Endothelial cell of umbilical vein (primary cell): ENCODE measurements around the gene DAPK3. TPM values are rescaled to one million over a fixed set of nuclear protein-coding genes. Genes with fewer than 3 reads are reported as not detected.
"Not testable (repeated sequence)": the region's sequence is repeated elsewhere in the genome, so short reads cannot be mapped to it uniquely, and the experiment has no call there.

Experiments used
- BruUV-seq: library from RNA; stranded (reverse); fragments of 400-500 nt; replicated peaks from 2 replicates; lab custom pipeline; 2021; lab: Mats Ljungman, UMichigan
- CTCF ChIA-PET: fragments of 300-600, 350-600 bp; sonication (Branson Sonifier 250); formaldehyde crosslinking; loops from one replicate; lab custom pipeline; 2021; ENCODE audit warnings: antibody characterized with exemption, inconsistent platforms; lab: Charles Lee
- POLR2A ChIA-PET: fragments of 300-600, 350-600 bp; sonication (Branson Sonifier 250); formaldehyde crosslinking; loops from one replicate; lab custom pipeline; 2021; ENCODE audit warnings: antibody characterized with exemption, inconsistent platforms; lab: Charles Lee
- DNase-seq: peaks from one replicate; pipeline ENCODE4 v3.0.0-alpha.2; 2011; ENCODE audit warnings: low read depth, low spot score
- FAIRE-seq: peaks from 2 replicates; lab custom pipeline; 2011; peaks lifted over from hg19 to GRCh38; lab: Jason Lieb, UNC
- H2AFZ ChIP-seq: 2 replicates; pipeline ENCODE4 v1.6.0; 2012; ENCODE audit warnings: low read depth, low read length, control low read depth, inconsistent platforms
- H3K27ac ChIP-seq: 2 replicates; pipeline ENCODE4 v1.5.1; 2011; ENCODE audit warnings: low read depth, mild to moderate bottlenecking, control low read depth, low read length, moderate library complexity; ENCODE audit not compliant: insufficient read depth
- H3K27me3 ChIP-seq, 2 experiments: 2 replicates each; pipeline versions ENCODE4 v1.6.0 to v1.6.1; 2011; ENCODE audit warnings: low read length in 2 of 2, mixed read lengths in 1 of 2; ENCODE audit not compliant: control insufficient read depth in 2 of 2, insufficient read depth in 2 of 2
- H3K36me3 ChIP-seq, 2 experiments: 2 replicates in 1 of 2; 3 replicates in 1 of 2; pipeline ENCODE4 v1.5.1; 2011; ENCODE audit warnings: low read length in 2 of 2, mild to moderate bottlenecking in 1 of 2, moderate library complexity in 1 of 2; ENCODE audit not compliant: control insufficient read depth in 2 of 2, insufficient read depth in 2 of 2; ENCODE audit errors: extremely low read depth in 1 of 2
- H3K4me1 ChIP-seq: 3 replicates; pipeline ENCODE4 v1.5.1; 2011; ENCODE audit warnings: mild to moderate bottlenecking, low read length; ENCODE audit not compliant: control insufficient read depth, insufficient read depth; ENCODE audit errors: extremely low read depth
- H3K4me2 ChIP-seq: 2 replicates; pipeline ENCODE4 v1.6.1; 2011; ENCODE audit warnings: low read length, control low read depth, mixed read lengths; ENCODE audit not compliant: insufficient read depth
- H3K4me3 ChIP-seq, 3 experiments: fragments of 200-600 bp in 1 of 3; sonication (generic), shearing (Covaris generic) in 1 of 3; replicated peaks in 1 of 3; 2 replicates each; pipeline ENCODE4 v1.5.1; 2011 to 2016; ENCODE audit warnings: control low read depth in 3 of 3, low read length in 3 of 3, mild to moderate bottlenecking in 2 of 3, inconsistent platforms in 1 of 3, low read depth in 1 of 3, moderate library complexity in 1 of 3; ENCODE audit not compliant: insufficient read depth in 1 of 3
- H3K79me2 ChIP-seq: 2 replicates; pipeline ENCODE4 v1.6.0; 2012; ENCODE audit warnings: low read length, inconsistent platforms; ENCODE audit not compliant: control insufficient read depth, insufficient read depth
- H3K9ac ChIP-seq: replicated peaks from 2 replicates; pipeline ENCODE3; 2011; ENCODE audit warnings: low read length, control low read depth; ENCODE audit not compliant: insufficient read depth; ENCODE audit errors: extremely low read depth
- H3K9me1 ChIP-seq: replicated peaks from 3 replicates; pipeline ENCODE4 v1.6.0; 2011; ENCODE audit warnings: mild to moderate bottlenecking, low read length; ENCODE audit not compliant: control insufficient read depth, insufficient read depth; ENCODE audit errors: extremely low read depth
- H3K9me3 ChIP-seq: replicated peaks from 2 replicates; pipeline ENCODE4 v1.5.1; 2012; ENCODE audit warnings: low read length, inconsistent platforms; ENCODE audit not compliant: control insufficient read depth, insufficient read depth
- H4K20me1 ChIP-seq: replicated peaks from 2 replicates; pipeline ENCODE3; 2011; ENCODE audit warnings: mild to moderate bottlenecking, low read length; ENCODE audit not compliant: control insufficient read depth, insufficient read depth; ENCODE audit errors: extremely low read depth
- CTCF ChIP-seq, 2 donors: IDR thresholded peaks; 1 replicate in 1 of 2; 2 replicates in 1 of 2; pipeline ENCODE4 v1.5.1; 2011; ENCODE audit warnings: low read length in 2 of 2, mild to moderate bottlenecking in 2 of 2, moderate library complexity in 2 of 2, control low read depth in 1 of 2, inconsistent platforms in 1 of 2, low read depth in 1 of 2; ENCODE audit not compliant: insufficient read depth in 1 of 2; ENCODE audit errors: extremely low read depth in 1 of 2
- EZH2 ChIP-seq: IDR thresholded peaks from 2 replicates; pipeline ENCODE4 v1.6.1; 2012; ENCODE audit warnings: borderline replicate concordance, low read depth, mild to moderate bottlenecking, moderate library complexity, low read length, inconsistent platforms; ENCODE audit not compliant: severe bottlenecking
- FOS ChIP-seq: IDR thresholded peaks from 2 replicates; pipeline ENCODE4 v1.6.1; 2011; ENCODE audit warnings: mild to moderate bottlenecking, low read length, moderate library complexity, borderline replicate concordance; ENCODE audit not compliant: insufficient read depth
- GATA2 ChIP-seq: IDR thresholded peaks from 2 replicates; pipeline ENCODE4 v1.7.0; 2011; ENCODE audit warnings: low read depth, mild to moderate bottlenecking, moderate library complexity, mixed read lengths, low read length; ENCODE audit not compliant: insufficient read length, insufficient read depth
- JUN ChIP-seq: IDR thresholded peaks from 2 replicates; pipeline ENCODE4 v1.6.1; 2011; ENCODE audit warnings: borderline replicate concordance, low read depth; ENCODE audit not compliant: insufficient read length, insufficient read depth
- MAX ChIP-seq: IDR thresholded peaks from 2 replicates; pipeline ENCODE4 v1.6.1; 2011; ENCODE audit not compliant: insufficient read depth, insufficient read length
- MYC ChIP-seq: IDR thresholded peaks from one replicate; pipeline ENCODE4 v1.6.1; 2011; ENCODE audit warnings: mild to moderate bottlenecking, low read depth, low read length
- POLR2A ChIP-seq: IDR thresholded peaks from 2 replicates; pipeline ENCODE4 v1.6.1; 2012; ENCODE audit warnings: low read depth, mild to moderate bottlenecking, control low read depth, low read length
- POLR2AphosphoS5 ChIP-seq: IDR thresholded peaks from 2 replicates; pipeline ENCODE4 v1.6.1; 2012; ENCODE audit warnings: low read depth, mild to moderate bottlenecking, control low read depth, low read length, moderate library complexity; ENCODE audit not compliant: insufficient read depth
- dilution Hi-C: fragments of 300-500 bp; cut with MboI; formaldehyde crosslinking; loops from one replicate; pipeline ENCODE4 v1.15.0; 2019; ENCODE audit warnings: low sequenced_read_pairs; ENCODE audit not compliant: extremely low pct_ligation_motif_present
- intact Hi-C: fragments of 100-400 bp; cut with micrococcal nuclease; formaldehyde crosslinking; loops from one replicate; pipeline ENCODE4 v1.10.0; 2022
- polyA plus RNA-seq, 4 experiments: library from polyadenylated mRNA; depleted of rRNA in 3 of 4; stranded (reverse) in 3 of 4; unstranded in 1 of 4; fragments of >200 nt; gene quantifications; 2 replicates each; pipeline versions ENCODE4 v1.2.1 to v1.2.3, GENCODE V29; 2011 to 2012; ENCODE audit warnings: missing spikeins in 1 of 4
- total RNA-seq: library from RNA; stranded (reverse); gene quantifications from 2 replicates; pipeline ENCODE4 v1.2.3, GENCODE V29; 2021

Gene DAPK3
- total and polyA plus RNA-seq, 2 donors (not counting 3 experiments of a cell fraction or from before 2014, with no cell fraction given): 157 to 175 TPM

- Histone ChIP-seq H3K9me3 (no peaks in the 10 kb centered on the region), H3K36me3 (peaks cover 2 to 17% of the 10 kb centered on the region in 2 experiments), H2AFZ (no peak overlapping the region), H3K79me2 (no peaks in the 10 kb centered on the region), H3K27me3 (no peaks in the 10 kb centered on the region), H3K9me1 (no peaks in the 10 kb centered on the region), H3K4me2 (no peak overlapping the region), H3K9ac (no peak overlapping the region), H4K20me1 (no peaks in the 10 kb centered on the region), H3K4me3 (no peak overlapping the region), H3K4me1 (no peaks in the 10 kb centered on the region), H3K27ac (no peak overlapping the region)
- intact Hi-C loops (no loop called here), dilution Hi-C loops (no loop called here)
- DNase-seq: no peak
- TF ChIP-seq FOS (no peak), CTCF (IDR thresholded peaks at IDR 0.05; ENCODE audit: extremely low read depth in 1 of 2, insufficient read depth in 1 of 2, low read depth in 1 of 2, low read length in 2 of 2) (no peak), POLR2AphosphoS5 (no peak), EZH2 (no peak), JUN (no peak), MAX (no peak), MYC (no peak), POLR2A (no peak), GATA2 (no peak)
- no peak for FAIRE-seq
- CTCF ChIA-PET: no interaction called here
- POLR2A ChIA-PET: no interaction called here
- no TSS peak for BruUV-seq
Observed at GRCh38 chr19:3954107-3954506, 16.8 kb downstream of the DAPK3 start.

GRCh38 chr19:3952755-3953276 lies 18.1 kb downstream of the DAPK3 start:
- FAIRE-seq, POLR2A ChIA-PET, H4K20me1 ChIP-seq, DNase-seq, H3K9me1 ChIP-seq, H3K9me3 ChIP-seq, BruUV-seq, intact Hi-C loops, H3K4me3 ChIP-seq, H3K9ac ChIP-seq, H3K79me2 ChIP-seq, H3K27ac ChIP-seq, H3K36me3 ChIP-seq, H2AFZ ChIP-seq, dilution Hi-C loops, H3K27me3 ChIP-seq, H3K4me2 ChIP-seq, H3K4me1 ChIP-seq: not testable (repeated sequence)
- CTCF ChIA-PET: interaction anchor here (1.5 to 1.6 kb wide), 2 partner anchors 11 to 17 kb away, joined by 3 to 6 read pairs; no protein-coding TSS in a partner anchor
